ENCODE measurements around the gene THOC6. TPM values are rescaled to one million over a fixed set of nuclear protein-coding genes. Genes with fewer than 3 reads are reported as not detected.
A peak's percentile ranks its signal among the peaks of the same experiment; 100 is the strongest.

THOC6 gene
- total and polyA plus RNA-seq, 9 of the 15 experiments (the other 6 are each of a cell fraction or from before 2014, with no cell fraction given) = 2.5 to 65.4 (median 42.3) TPM

DNA sequence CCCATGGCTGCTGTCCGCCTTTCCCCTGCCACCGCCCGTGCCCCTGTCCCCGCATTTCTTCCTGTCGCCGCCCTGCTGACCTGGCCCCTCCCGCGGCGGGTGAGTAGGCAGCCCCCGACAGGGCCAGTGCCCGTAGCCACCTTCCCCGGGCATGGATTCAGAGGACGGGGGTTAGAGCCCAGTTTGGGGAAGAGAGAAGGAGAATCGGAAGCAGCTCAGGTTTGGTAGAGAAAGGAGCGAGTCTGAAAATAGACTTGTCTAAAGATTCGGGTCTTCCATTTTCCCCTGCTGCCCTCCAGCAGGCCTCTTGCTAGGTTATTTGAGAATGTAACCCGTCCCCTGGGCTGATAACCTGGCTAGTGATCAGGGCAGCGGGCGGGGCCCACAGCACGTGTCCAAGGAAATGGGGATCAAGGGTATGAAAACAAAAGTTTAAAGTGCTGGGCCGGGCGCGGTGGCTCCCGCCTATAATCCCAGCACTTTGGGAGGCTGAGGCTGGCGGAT, 19.0 kb upstream of the THOC6 start (continued):
- TF ChIP-seq, protein P1, sequence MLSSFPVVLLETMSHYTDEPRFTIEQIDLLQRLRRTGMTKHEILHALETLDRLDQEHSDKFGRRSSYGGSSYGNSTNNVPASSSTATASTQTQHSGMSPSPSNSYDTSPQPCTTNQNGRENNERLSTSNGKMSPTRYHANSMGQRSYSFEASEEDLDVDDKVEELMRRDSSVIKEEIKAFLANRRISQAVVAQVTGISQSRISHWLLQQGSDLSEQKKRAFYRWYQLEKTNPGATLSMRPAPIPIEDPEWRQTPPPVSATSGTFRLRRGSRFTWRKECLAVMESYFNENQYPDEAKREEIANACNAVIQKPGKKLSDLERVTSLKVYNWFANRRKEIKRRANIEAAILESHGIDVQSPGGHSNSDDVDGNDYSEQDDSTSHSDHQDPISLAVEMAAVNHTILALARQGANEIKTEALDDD (IDR thresholded peaks at IDR 0.05) = peak; percentile 93
- TF ChIP-seq ZNF408 (CRISPR knock-in tag; IDR thresholded peaks at IDR 0.05; ENCODE audit: low read depth) (no peak), FOXK1 (CRISPR knock-in tag; IDR thresholded peaks at IDR 0.05; ENCODE audit: borderline replicate concordance) (no peak), KLF6 (CRISPR knock-in tag; IDR thresholded peaks at IDR 0.05; ENCODE audit: borderline replicate concordance) (peak; percentile 28; the same call in 1 of the 2 replicates), SFPQ (IDR thresholded peaks at IDR 0.05; ENCODE audit: low read depth, low read length) (no peak), RAD51 (IDR thresholded peaks at IDR 0.05; ENCODE audit: borderline replicate concordance, low read depth) (peak; percentile 53; the same call in 1 of the 2 replicates), RBM39 (optimal IDR thresholded peaks at IDR 0.05; ENCODE audit: low read depth, low read length) (no peak), NR1H2 (CRISPR knock-in tag; IDR thresholded peaks at IDR 0.05) (no peak), U2AF2 (optimal IDR thresholded peaks at IDR 0.05; ENCODE audit: low read depth, low read length) (no peak), U2AF1 (optimal IDR thresholded peaks at IDR 0.05; ENCODE audit: low read depth, low read length) (no peak), ETV5 (CRISPR knock-in tag; IDR thresholded peaks at IDR 0.05; ENCODE audit: low read depth) (no peak), HMGN3 (IDR thresholded peaks at IDR 0.05; ENCODE audit: borderline replicate concordance, extremely low read depth, insufficient read length, low read depth, low read length) (no peak), SETDB1 (IDR thresholded peaks at IDR 0.05; ENCODE audit: low read length) (no peak), DPF2 (IDR thresholded peaks at IDR 0.05) (peak; percentile 75), TCF3 (CRISPR knock-in tag; IDR thresholded peaks at IDR 0.05) (peak; percentile 14; the same call in 1 of the 2 replicates), TRIM24 (IDR thresholded peaks at IDR 0.05) (no peak), ATF2 (CRISPR knock-in tag; IDR thresholded peaks at IDR 0.05) (no peak), CHCHD3 (CRISPR knock-in tag; IDR thresholded peaks at IDR 0.05) (no peak)

Data from K562 (cell line).